ENCODE results near the gene N4BP2L2. TPM values are rescaled to one million over a fixed set of nuclear protein-coding genes. Genes with fewer than 3 reads are reported as not detected.
A peak's percentile ranks its signal among the peaks of the same experiment; 100 is the strongest.
"Not testable (repeated sequence)": the region's sequence is repeated elsewhere in the genome, so short reads cannot be mapped to it uniquely, and the experiment has no call there.

Gene N4BP2L2
- total RNA-seq, result 186 TPM

DNA sequence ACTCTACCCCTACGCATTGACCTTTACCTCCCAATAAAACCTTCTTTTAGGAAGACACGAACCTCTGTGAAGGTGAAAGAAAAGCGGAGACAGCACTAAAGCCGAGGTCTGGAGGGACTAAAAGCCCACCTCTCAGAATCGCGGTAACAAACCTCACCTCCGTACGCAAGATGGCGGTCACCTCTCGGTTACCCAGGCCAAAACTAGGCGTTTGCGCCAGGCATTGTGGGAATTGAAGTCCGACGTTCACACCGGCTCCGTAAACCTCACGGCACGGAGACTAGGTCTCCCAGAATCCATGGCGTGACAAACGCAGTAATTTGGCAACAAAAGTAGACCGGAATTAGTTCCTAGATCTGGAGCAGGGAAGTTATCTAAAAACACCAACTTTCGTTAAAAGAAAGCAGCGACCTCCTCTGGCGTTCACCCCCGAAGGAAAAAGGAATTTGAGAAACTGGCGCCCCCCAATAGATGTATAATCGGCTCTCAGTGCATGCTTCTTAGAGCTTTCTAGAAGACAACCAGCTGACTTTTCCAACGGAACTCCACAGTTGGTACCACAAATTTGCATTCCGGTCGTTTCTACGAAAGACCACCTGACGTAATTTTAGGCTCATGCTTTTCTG, at the start of gene N4BP2L2:
Gene N4BP2L2, minus strand, starts transcription at position 175 of the 626 bp plus-strand sequence. CDS start 1,768 bp downstream, outside the sequence.
- DNase-seq (ENCODE audit: low spot score in 2 of 2) (peak; percentile 68 to 79), FAIRE-seq (peak; percentile 85)

DNA sequence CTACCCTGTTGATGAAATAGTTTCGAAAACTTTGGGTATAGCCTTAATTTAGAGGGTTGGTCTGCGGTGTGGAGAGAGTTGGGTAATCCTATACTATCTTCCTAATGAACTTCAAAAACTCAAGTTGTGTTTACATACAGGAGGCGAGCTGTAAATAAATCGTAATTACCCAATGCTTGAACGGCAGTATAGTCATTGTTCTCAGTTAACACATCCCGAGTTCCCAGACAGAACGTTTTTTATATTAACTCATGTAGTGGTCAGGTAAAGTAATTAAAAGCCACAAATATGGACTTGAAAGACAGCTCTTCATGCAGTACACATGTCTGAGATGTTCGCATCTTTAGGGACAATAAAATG, 49.2 kb upstream of the N4BP2L2 start:
- FAIRE-seq (no peak), DNase-seq (ENCODE audit: low spot score in 2 of 2) (no peak)

DNA sequence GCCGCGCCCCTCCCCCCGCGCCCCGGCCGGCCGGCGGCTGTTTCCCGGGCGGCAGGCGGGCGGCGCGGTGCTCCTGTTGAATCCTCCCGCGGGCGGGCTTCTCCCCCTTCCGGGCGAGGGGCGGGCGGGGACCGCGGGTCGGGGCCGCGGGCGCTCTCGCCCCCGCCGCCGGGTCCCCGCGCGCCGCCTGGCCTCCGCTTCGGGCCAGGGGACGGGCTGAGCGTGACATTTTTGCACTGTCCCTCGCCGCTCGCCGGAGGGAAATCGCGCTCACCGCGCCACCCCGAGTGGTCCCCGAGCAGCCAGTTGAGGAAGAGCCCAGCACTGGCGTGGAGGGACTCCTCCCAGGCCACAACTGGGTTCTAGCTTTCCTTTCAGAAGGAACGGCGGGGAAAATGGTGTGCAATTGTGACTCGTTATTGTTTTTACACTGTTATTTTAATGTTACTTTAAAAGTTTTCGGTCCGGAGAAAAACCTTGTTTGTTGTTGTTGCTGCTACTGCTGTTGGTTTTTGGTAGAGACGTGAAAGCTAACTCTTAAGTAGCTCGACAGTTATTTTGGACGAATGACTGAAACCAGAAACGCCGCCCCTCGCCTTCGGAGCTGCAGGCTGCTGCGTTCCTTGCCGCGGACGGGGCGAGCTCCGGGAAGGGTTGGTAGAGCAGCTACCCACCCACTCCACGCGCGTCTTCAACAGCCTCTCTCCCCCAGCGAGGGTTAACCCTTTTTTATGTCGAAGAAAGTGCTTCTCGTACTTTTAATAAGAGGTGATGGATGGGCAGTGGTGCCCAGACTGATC, 48.6 kb upstream of the N4BP2L2 start:
- FAIRE-seq (no peak), DNase-seq (ENCODE audit: low spot score in 2 of 2) (peak; percentile 76 to 87)

DNA sequence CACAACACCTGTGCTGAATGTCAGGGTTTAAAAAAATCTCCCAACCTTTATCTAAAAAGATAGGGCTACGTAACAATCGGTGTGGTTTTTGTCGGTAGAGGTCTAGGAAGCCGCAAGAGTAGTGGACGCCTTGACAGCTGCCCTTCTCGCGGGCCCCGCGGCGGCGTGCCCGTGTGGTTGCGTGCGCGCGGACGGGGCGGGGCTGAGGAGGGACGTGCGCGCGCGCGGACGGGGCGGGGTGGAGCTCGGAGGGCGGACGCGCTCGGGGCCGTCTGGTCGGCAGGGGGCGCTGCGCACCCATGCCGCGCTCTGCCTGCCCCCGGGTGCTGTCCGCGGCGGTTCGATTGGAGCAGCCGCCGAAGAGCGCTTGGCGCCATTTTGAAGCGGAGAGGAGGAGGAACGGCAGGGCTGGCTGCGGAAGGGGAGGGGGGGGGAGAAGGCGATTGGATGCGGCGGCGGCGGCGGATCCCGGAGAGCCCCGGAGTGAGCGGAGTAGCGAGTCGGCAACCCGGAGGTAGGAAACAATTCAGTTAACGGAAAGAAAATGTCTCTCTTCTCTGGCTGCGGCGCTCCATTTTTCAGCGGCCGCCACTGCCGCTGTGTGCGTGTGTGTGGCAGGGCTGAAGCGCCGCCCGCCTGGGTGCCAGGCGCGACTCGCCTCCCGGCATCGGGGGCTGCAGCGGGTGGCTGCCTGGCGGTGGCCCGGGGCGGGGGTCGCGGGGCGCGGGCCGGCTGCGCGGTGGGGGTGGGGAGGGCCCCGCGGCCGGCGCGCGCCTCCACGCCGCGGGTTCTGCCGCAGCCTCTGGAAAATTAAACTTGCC, 47.7 kb upstream of the N4BP2L2 start, which contains the start of gene PDS5B:
Gene PDS5B, plus strand, starts transcription at position 373 of the 821 bp plus-strand sequence. CDS start 62,321 bp downstream, outside the sequence.
- DNase-seq (ENCODE audit: low spot score in 2 of 2), result peak; percentile 90 to 92
- no peak for FAIRE-seq

DNA sequence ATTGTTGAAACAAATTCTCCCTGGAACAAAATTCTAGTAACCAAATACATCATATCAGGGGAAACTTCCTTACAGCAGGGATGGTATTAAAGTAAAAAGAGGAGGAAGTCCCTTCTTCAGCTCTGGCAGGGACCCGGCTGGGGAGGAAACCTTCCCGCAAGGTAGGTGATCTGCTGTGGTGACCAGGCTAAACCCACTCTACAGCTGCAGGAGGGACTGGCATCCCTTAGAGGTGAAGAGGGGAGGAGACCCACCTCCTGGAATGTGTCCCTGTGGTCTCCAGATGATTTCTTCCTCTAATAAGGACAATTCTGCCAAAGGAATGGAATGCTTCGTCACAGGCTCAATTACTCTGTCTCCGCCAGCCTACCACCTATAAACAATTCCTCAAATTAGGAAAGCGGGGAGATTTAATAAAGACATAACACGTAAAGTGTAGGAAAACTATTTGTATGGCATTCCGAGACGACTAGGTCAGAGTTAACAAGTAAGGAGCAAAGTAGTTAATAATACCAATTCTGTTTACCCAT, 47.0 kb upstream of the N4BP2L2 start:
- DNase-seq (ENCODE audit: low spot score in 2 of 2) (no peak), FAIRE-seq (no peak)

DNA sequence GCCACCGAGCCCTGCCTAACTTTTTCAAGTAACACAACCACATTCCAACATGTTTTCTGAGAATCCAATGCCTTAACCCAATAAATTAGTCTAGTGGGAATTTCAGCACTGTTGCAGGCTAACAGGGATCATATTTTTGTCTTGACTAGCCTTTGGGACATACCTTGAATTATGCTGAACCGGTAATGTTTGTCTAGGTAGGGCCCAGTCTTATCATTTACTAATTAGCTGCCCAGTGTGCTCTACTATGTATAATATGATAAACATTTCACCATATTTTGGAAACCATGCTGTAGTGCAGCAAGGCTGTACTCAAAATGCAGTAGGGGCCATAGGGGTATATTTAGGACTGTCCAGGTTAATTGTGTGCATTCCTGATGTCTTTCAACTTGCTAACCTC, 44.4 kb upstream of the N4BP2L2 start:
- no peak for FAIRE-seq
- no peak for DNase-seq (ENCODE audit: low spot score in 2 of 2)

DNA sequence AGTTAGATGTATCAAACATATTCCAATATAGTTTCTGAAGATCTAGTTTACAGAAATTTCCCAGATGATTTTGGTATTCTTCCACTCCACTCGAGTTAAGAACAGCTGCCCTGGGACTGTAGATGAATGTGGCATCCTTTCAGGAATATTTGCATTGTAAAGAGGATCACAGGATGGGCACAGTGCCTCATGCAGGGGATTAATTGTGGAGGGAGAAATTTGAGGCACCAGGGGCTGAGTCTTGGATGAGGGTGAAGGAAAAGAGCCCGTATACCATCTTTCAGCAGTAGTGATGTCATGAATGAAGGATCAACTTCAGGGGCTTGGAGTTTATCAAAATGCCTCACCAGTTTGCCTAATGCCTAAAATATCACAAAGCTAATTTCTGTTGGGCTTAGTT, 43.7 kb upstream of the N4BP2L2 start:
- FAIRE-seq (no peak), DNase-seq (ENCODE audit: low spot score in 2 of 2) (no peak)

DNA sequence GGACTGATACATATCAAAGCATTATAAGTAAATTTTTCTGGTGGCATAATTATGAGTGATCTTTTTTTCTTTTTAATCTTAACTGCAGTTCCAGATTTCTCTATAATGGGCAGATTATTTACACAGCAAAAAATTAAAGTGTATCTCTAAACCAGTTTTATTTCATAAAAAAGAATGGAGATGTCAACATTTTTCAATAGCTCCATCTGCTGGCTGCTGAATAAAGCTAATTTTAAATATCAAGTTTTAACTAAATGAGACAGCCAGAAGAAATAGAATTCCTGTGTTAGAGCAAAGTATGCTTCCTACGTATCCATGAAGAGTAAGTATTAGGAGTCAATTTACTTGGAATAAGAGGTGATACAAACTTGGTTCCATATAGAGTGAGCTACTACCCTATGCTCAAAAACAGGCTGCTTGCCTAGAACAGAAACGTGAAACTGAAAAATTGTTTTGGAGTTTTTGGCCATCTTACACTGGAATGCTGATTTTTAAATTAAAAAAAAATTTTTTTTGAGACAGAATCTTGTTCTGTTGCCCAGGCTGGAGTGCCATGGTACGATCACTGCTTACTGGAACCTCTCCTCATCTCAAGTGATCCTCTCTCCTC, 42.7 kb upstream of the N4BP2L2 start:
- DNase-seq (ENCODE audit: low spot score in 2 of 2) (peak in 1 of 2 donors; percentile 18), FAIRE-seq (peak; percentile 64)

DNA sequence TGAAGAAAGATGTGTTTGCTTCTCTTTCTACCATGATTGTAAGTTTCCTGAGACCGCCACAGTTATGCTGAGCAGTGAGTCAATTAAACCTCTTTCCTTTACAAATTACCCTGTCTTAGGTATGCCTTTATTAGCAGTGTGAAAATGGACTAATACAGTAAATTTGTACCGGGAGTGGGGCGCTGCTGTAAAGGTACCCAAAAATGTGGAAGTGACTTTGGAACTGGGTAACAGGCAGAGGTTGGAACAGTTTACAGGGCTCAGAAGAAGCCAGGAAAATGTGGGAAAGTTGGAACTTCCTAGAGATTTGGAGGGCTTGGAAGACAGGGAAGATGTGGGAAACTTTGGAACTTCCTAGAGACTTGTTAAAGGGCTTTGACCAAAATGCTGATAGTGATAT, 38.4 kb upstream of the N4BP2L2 start:
- DNase-seq (ENCODE audit: low spot score in 2 of 2), result no peak
- no peak for FAIRE-seq

DNA sequence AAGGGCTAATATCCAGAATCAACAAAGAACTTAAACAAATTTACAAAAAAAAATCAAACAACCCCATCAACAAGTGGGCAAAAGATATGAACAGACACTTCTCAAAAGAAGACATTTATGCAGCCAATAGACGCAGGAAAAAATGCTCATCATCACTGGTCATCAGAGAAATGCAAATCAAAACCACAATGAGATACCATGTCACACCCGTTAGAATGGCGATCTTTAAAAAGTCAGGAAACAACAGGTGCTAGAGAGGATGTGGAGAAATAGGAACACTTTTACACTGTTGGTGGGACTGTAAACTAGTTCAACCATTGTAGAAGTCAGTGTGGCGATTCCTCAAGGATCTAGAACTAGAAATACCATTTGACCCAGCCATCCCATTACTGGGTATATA, 37.1 kb upstream of the N4BP2L2 start:
- FAIRE-seq; DNase-seq (ENCODE audit: low spot score in 2 of 2): not testable (repeated sequence)

DNA sequence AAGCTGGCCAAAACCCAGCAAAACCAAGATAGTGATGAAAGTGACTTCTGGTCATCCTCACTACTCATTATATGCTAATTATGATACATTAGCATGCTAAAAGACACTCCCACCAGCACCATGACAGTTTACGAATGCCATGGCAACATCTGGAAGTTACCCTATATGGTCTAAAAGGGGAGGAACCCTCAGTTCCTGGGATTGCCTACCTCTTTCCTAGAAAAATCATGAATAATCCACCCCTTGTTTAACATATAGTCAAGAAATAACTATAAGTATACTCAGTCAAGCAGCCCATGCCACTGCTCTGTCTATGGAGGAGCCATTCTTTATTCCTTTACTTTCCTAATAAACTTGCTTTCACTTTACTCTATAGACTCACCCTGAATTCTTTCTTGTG, 22.2 kb upstream of the N4BP2L2 start:
- not testable (repeated sequence) for DNase-seq (ENCODE audit: low spot score in 2 of 2); FAIRE-seq

DNA sequence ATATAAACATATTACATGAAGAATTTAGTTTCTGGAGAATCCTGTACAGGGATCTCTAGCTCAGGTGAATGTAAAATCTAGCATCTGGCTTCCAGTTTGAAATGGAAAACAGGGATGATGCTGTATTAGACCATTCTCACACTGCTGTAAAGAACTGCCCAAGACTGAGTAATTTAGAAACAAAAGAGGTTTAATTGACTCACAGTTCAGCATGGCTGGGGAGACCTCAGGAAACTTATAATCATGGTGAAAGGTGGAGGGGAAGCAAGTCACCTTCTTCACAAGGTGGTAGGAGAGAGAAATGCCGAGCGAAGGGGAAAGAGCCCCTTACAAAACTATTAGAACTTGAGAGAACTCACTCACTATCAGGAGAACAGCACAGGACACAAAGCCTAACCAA, 17.0 kb upstream of the N4BP2L2 start:
- no peak for FAIRE-seq
- DNase-seq (ENCODE audit: low spot score in 2 of 2), result no peak

DNA sequence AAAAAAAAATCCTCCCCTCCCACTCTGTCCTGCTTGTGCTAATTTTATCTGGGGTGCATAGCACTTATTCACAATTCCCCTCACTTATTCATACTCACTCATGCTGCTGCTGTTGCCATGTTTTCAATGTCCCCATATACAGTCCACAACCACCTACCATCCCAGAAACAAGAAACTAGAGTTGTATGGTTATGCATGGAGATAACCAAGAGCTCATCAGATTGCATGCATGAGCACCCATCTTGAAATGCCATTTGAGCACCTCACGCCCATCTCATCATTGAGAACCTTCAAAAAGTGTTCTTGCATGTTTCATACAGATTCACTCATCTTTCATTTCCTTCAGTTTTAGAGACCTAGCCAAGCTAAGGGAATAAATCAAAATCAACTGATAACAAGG, 15.1 kb upstream of the N4BP2L2 start:
- FAIRE-seq, result no peak

DNA sequence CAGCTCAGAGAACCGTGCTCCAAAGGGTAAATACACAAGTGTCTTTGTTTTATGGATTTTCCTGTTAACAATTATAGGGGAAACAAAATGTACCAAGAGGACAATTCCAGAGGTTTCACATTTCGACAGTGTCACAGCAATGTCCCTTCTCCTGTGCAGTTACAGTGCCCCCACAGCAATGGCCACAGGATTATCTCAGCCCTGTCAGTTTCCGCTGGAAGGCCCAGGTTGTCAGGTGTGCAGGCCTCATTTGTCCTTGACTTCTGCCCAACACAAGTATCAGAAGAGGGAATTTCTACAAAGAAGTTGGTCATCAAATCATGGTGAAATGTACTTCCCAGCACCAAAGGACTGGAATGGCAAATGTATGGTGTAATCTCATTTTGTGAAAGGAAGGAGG, 11.2 kb upstream of the N4BP2L2 start:
- no peak for FAIRE-seq

More for the DNA sequence above, 15.1 kb upstream of the N4BP2L2 start:
- no peak for DNase-seq (ENCODE audit: low spot score in 2 of 2)

DNA sequence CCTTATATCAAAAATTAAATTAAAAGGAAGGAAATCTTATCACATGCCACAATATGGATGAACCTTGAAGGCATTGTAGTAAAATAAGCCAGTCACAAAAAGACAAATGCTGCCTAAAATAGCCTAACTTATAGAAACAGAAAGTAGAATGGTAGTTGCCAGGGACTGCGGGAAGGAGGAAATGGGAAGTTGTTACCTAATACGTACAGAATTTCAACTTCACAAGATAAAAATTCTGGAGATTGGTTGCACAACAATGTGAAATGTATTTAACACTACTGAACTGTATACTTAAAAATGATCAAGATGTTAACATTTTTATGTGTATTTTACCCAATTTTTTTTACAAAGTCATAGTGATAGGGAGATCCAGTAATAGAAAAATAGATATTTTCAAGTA, 10.2 kb upstream of the N4BP2L2 start:
- DNase-seq (ENCODE audit: low spot score in 2 of 2) (no peak), FAIRE-seq (no peak)

More for the DNA sequence above, 11.2 kb upstream of the N4BP2L2 start:
- DNase-seq (ENCODE audit: low spot score in 2 of 2), result no peak

DNA sequence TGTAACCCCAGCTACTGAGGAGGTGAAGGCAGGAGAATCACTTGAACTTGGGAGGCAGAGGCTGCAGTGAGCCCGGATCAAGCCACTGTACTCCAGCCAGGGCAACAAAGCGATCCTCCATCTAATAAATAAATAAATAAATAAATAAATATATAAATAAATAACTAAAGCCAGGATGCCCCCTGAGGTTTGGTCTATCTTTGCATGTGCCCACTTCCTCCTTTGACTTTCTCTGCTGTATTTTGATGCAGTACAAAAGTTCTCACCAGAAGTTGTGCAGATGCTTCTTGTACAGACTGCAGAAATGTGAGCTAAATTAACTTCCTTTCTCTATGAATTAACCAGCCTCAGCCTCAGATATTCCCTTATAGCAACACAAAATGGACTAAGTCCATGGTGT, 6.5 kb upstream of the N4BP2L2 start:
- FAIRE-seq (no peak), DNase-seq (ENCODE audit: low spot score in 2 of 2) (no peak)

DNA sequence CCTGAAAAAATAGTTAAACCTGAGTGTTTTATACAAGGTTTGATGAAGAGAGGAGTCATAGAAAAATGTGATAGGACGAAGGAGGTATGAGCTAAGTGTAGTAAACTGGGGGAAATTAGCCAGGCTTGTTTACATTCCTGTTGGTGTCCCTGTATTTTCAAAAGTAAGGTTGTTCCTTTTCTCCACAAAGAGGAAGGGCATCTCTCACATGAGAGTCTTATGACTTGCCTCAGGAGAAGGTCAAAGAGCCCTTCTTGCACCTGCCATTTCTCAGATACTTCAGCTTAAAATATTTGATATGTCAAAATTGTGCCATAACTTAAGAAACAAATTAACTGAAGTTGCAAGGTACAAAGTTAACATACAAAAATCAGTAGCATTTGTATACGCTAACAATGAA, 3.6 kb upstream of the N4BP2L2 start:
- DNase-seq (ENCODE audit: low spot score in 2 of 2), result no peak
- FAIRE-seq, result no peak

DNA sequence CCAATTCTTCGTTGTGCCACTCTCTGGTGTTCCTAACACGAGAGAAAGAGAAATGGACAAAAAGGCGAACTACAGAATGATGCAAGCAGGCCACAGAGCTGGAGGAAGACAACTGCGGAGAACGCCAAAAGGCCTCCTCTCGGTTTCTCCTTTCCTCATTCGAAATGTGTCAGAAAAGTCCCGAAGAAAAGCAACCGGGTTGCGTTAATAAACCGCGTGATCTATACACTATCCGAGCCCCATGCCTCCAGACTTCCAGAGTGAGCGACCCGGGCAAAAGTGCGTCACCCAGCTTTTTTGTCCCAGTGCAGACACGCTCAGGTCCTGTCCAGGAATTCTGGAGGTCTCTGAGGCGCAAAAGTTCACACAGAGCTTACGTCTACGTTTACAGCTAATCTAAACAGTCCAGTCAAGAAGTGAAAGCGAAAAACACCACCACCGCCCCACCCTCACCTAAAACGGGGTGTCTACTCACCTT, 413 bp downstream of the N4BP2L2 start:
- DNase-seq (ENCODE audit: low spot score in 2 of 2), result peak; percentile 4 to 18
- FAIRE-seq, result no peak

DNA sequence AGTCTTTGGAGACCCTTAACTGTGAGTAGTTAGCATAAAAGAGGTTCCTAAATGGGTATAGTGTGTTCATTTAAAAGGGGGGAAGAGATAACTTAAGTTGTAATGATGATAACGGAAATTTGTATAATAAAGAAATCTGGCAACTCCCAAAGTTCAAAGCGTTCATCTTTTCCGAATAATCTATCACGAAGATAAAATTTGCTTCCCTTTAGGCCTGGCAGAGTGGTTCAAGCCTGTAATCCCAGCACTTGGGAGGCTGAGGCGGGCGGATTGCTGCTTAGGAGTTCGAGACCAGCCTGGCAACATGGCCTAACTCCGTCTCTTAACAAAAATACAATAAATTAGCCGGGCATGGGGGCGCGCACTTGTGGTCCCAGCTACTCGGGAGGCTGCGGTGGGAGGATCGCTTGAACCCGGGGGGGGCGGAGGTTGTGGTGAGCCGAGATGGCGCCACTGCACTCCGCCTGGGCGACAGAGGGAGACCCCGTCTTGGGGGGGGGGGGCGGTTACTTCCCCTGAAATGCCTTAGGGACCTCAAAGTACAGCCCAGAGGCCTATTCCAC, 934 bp downstream of the N4BP2L2 start:
- no peak for FAIRE-seq
- no peak for DNase-seq (ENCODE audit: low spot score in 2 of 2)

DNA sequence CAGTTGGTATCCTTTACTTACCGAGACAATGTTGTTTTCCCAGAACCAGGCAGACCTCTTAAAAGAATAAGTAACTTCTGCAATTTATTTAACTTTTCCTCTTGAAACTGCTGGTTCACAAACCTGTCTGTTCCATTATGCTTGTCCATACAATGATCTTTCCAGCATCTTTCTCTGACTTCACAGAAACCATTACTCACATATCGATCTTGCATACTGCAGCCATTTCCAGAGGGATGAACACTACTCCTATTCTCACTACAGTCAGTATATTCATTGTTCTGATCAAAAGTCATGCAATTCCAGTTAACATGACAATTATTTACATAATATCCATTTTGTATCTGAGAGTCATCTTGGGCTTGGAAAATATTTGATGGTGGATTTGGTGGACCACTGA, 2.8 kb downstream of the N4BP2L2 start:
- no peak for DNase-seq (ENCODE audit: low spot score in 2 of 2)
- FAIRE-seq, result no peak

Data from frontal cortex (tissue), 4 donors.